ENCODE data around the gene TREX2.

Gene TREX2

DNA sequence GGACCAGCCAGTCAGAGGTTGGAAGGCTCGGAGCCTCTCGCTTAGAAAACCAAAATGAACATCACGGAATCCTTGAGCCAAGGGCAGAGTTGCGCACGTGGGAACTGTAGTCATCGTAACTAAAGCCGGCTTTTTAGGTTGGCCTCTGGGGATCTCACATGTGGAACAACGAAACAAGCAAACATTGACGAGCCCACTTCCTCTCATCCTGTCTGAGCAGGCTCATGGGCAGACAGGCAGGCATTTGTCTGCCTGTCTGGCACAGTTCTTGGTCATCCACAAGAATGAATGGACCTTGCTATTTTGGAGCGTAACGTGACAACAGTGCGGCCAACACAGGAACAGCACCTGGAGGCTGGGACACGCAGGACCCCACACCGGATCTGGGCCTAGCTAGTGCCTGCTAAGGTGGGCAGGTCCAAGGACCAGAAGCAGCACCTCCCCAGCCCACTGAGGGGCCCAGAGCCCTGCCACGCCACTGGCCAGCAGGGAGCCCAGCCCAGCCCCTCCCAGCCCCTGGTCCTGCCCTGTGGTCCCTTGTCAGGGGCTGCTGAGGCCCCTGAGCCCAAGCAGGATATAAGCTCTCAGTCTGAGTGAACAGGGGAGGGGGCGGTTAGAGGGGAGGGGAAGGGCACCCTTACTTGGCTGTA is 9.2 kb upstream of the TREX2 start:
- DNase-seq, result no peak

DNA sequence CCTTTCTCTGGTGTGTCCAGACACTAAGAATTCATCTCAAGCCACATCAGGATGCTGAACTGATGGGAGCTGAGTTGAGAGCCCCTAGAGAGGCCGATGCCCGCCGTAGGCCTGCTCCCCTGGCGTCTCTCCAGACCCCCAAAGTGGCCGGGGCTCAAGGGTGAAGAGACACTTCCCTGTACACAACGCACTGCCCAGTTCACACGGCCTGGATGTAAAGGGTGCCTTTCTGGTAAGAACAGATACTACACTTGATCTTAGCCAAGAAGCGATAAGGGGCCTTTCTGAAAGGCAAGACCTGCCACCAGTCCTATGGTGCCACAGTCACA is 5.1 kb upstream of the TREX2 start:
- no peak for DNase-seq

DNA sequence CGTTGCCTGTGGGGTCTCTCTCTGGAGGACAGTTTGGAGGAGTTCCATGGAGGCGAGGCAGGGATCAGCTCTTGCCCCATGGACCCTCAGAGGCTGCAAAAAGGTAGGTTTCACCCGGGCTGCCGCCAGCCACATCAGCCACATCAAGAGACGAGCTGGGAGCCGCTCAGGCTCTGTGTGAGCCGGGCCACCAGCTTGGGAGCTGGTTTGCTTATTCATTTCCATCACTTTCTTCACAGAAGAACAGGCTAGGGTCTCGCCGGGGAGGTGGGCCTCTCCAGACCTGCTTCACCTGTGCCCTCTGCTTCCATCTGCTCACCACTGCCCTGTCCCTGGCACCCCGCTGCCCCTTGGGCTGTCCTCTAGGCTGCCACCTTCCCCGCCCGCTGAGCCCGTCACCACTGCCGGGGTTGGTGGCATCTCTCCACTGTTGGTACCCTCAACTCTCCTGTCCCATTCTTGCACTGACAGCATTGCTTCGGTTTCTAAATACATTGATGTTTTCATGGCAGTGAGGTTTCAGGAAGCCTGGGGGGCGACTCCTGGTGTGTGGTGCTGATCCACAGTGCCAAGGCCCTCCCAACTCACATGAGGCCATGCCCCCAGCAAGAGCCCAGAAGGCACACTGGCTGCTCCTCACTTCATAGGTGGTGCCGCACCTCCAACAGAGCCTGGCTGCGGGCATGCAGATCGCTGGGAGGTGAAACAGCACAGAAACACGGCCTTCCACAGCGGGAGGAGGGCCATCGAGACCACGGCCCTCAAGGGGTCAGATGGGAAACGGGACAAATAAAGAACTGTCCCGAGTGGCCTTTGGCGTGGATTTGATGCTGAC is 4.5 kb upstream of the TREX2 start:
- no peak for DNase-seq

DNA sequence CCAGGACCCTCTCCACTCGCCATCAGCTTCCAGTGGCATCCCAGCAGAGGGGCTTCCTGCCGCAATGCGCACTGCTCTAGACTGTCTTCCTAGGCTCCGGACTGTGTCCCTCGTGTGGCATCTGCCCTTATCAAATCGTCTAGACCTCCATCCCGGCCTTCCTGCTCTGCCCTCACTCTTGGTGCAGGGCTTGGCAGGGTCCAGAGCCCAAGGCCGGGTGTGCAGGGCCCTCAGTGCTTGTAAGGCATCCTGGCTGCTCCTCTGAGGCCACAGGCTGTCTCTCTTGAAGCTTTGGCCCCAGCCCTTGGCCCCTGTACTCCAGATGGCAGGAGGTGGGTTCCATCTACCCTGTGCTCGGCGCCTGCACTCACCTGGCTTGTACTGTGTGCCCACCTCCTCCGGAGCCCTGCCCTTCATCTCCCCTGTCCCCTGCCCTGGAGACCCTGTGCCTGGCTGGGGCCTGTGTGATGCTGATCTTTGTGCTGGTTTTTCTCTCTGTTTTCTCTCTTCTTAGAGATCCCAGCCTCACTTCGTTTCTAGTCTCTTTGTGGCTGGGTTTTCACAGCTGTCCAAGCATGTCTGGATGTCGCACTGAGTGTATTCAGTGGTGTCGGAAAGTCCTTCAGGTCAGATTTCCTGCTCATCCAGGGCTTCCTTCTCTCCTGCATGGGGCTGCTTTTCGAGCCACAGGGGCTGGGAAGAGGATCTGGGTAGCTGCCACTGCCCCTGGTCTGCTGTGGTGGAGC is 3.7 kb upstream of the TREX2 start:
- no peak for DNase-seq

GRCh38 chrX:153448556-153449367 is 2.9 kb upstream of the TREX2 start:
- no peak for DNase-seq

GRCh38 chrX:153447581-153447960 is 1.7 kb upstream of the TREX2 start:
- DNase-seq, result no peak

GRCh38 chrX:153446950-153447580 is 1.2 kb upstream of the TREX2 start:
- DNase-seq, result no peak

GRCh38 chrX:153446636-153446936 is 730 bp upstream of the TREX2 start:
- DNase-seq, result no peak

- DNase-seq, result no peak
Measured at GRCh38 chrX:153445106-153445855, 575 bp downstream of the TREX2 start.

- no peak for DNase-seq
Measured at GRCh38 chrX:153444333-153445011, 1.4 kb downstream of the TREX2 start.

DNA sequence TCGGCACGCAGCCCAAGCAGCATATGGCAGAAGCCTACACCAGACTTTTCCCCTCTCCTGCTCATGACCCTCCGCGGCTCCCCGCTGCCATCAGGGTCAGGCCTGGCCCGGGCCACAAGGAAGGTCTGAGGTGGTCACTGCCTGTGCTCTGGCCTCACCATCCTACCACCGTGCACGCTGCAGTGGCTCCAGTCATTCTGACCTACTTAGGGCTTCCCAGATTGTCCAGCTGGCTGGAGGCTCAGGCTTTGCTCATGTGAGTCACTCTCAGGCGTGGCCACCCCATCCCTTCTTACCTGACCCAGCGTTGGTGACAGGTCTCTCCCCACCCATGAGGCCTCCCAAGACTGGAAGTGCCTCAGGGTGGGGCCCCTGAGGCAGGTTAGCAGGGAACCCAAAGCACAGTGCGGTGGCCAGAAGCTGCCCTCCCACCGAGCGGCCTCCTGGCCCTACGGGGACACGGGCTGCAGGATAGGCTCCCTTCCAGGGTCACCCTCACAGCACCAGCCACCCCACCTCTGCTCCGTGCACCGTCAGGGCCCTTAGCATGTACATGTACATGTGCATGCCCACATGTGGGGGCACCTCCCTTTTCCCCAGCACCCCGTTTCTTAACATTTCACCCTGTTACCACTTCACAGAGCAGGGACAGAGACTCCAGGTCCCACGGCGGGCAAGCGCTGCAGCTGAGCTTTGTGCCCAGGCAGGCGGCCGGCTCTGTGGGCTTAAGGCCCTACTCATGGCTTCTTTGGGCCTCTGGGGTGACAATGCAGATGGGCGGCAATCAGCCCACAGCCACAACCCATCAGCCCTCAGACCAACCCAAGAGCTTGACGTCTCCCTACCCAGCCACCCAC is 2.2 kb downstream of the TREX2 start:
- no peak for DNase-seq

DNA sequence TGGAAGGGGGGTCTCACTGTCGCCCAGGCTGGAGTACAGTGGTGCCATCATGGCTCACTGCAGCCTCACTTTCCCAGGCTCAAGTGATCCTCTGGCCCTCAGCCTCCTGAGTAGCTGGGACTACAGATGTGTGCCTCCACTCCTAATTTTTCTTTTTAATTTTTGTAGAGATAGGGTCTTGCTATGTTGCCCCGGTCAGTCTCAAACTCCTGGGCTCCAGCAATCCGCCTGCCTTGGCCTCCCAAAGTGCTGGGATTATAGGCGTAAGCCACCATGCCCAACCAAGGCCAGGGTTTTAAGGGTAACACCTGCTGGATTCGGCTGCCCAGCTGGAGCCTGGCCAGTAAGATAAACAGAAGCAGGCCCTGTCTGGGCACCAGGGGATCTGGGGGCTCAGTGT is 3.4 kb downstream of the TREX2 start:
- no peak for DNase-seq

DNA sequence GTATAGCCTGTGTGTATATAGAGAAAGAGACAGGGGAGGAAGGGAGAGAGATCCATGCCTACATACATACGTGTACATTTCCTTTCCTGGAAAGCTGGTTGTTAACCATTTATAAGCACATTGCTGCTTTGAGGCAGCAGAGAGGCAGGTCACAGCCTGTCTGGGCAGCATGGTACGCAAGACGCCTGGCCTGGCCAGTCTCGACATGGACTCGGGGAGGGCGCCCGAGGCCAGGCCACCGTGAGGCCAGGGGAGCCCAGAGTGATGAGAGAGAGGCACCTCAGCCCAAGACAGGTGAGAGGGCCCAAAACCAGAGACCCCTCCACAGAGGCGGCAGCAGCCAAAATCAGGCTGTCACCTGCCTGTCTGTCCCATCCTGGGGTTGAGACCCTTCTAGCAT is 3.9 kb downstream of the TREX2 start:
- DNase-seq, result no peak

GRCh38 chrX:153441296-153441695 is 4.6 kb downstream of the TREX2 start:
- DNase-seq, result no peak

GRCh38 chrX:153440556-153441135 is 5.2 kb downstream of the TREX2 start:
- DNase-seq, result no peak

DNA sequence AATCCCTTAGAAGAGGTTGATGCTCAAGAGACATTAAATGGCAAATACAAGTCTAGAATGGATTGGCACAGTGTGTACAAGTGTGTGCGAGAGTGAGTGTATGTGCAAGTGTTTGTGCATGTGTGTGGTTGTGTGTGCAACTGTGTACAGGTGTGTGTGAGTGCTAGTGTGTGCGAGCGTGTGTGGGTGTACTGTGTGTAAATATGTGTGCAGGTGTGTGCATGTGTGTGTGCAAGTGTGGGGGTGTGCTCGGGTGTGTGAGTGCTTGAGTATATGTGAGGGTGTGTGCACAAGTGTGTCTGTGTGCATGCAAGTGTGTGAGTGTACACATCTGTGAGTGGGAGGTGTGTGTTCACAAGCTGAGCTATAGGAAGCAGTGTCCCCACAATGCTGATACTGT is 5.9 kb downstream of the TREX2 start:
- DNase-seq, result no peak

DNA sequence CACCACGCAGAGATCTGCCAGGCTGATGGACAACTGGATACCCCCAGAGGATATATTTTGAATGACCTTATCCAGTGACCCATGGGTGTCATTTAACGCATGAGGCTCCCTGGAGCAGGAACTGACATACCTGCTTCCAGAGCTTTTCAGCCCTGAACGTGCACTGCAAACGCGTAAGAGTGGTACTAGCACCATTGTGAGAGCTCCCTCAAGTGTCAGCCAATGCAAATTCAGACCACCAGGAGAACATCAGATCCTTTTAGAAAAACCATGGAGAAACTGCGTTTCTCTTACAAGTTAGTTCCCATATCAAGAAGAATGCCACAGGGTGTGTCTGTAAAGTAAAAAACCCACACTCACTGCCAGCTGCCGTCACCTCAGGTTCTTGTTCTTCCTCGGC is 7.3 kb downstream of the TREX2 start:
- peak; percentile 6 to 12 for DNase-seq

- DNase-seq, result no peak
Measured at GRCh38 chrX:153435845-153436244, 10.0 kb downstream of the TREX2 start.

DNA sequence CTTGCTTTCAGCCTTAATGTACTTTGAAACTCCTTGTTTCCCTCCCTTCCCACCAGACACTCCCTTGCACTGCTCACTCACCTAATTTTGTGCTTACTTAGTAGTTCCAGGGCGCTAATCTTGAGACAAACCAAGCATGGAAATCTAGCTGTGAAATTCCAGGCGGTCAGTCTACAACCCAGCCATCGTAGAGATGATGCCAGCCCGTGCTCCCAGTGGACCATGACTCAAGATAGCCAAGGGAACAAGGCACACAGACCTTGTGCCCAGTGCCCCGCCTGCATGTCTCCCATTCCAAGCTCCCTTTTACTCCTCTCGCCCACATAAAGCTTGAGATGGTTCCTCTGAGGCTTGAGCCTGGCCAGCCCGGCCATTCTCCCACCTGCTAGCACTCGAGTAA is 11.1 kb downstream of the TREX2 start:
- DNase-seq, result no peak

DNA sequence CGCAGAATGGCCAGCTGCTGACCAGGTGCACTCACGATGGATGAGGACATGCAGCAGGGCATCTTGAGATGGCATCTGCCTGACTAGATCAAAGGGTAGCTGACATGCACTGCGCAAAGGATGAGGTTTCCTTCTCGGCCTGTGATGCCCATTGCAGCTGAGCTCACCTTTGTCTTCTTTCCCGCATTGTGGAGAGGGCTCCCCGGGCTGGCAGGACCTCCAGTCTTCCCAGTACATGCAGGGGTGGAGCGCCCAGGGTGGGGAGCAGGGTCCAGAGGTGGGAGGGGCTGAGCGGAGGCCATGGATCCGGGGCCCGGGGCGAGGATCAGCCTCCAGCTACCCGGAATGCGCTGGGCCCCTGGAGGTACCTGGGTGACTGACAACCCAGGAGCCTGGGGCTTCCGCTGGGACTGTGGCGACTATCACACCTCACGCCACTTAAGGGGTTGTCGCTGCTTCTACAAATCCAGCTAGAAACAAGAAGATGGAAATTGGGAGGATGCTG is 12.0 kb downstream of the TREX2 start:
- DNase-seq, result no peak
